SIG-M5 treated with dmso at 0.1 percent for 504 hours (cell line): ENCODE data around the gene NDOR1.
"Not testable (repeated sequence)": the region's sequence is repeated elsewhere in the genome, so short reads cannot be mapped to it uniquely, and the experiment has no call there.

Experiments
- DNase-seq: peaks from one replicate; lab custom pipeline; 2025; ENCODE audit not compliant: unreplicated experiment; lab: John Stamatoyannopoulos, UW

NDOR1 gene

DNA sequence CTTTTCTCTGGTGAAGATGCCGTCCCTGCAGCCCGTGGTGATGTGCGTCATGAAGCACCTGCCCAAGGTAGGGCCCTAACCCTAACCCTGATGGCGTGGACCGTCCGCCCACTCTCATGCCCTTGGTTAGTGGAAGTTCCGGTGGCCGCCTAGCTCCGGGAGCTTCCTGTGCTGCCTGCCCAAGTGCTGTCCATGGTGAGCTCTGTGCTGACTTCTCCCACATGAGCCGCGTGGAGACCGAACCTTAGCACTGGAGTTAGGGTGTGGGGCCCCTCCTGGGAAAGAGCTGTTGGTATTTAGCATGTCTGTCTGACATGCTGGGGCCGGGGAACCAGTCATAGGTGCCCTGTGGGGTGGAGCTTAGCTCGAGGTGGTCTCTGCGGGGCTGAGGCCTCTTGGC is 50.9 kb downstream of the NDOR1 start:
- no peak for DNase-seq

DNA sequence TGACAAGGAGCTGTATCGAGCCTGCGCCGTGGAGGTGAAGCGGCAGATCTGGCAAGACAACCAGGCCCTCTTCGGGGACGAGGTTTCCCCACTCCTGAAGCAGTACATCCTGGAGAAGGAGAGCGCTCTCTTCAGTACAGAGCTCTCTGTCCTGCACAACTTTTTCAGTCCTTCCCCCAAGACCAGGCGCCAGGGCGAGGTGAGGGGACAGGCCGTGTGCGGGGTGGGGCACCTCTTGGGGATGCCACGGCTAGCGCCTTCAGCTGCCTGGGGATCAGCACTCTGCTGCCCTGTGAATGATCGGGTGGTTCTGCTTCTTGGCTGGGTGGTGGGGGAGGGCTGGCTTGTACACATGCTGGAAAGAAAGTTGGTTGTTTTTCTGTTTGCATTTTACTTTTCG is 51.4 kb downstream of the NDOR1 start:
- no peak for DNase-seq

DNA sequence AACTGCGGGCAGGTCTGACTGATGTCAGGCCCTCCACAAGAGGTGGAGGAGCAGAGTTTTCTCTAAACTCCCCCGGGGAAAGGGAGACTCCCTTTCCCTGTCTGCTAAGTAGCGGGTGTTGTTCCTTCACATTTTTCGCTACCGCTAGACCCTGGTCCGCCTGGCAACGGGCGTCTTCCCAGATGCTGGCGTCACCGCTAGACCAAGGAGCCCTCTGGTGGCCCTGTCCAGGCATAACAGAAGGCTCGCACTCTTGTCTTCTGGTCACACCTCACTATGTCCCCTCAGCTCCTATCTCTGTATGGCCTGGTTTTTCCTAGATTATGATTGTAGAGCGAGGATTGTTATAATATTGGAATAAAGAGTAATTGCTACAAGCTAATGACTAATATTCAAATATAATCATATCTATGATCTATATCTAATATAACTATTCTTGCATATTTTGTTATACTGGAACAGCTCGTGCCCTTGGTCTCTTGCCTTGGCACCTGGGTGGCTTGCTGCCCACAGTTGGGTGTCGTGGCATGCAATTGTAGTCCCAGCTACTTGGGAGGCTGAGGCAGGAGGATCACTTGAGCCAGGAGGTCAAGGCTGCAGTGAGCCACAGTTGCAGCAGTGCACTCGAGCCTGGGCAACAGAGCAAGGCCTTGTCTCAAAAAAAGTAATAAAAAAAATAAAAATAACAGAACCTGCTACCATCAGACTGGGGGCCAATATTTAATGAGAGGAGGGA is 56.8 kb downstream of the NDOR1 start:
- not testable (repeated sequence) for DNase-seq

- no peak for DNase-seq
Observed at GRCh38 chr9:137262909-137263285, 57.4 kb downstream of the NDOR1 start.

DNA sequence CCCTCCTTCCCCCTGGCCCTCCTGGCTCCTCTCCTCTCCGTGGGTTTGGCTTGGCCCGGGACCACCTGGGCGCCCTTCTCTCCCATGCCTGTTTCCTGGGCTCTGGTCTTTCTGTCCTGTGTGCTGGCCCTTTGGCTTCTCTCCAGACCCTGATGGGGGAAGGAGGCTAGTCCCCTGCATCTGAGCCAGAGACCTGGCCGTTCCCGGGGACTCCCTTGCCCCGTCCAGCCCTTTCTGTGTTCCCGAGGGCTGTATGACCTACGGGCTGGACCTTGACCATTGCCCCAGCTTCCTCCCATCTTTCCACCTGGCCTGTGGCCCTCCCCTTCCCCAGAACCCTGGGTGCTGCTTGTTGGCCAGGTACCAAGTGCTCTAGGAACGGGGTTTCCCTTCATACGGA is 58.0 kb downstream of the NDOR1 start:
- no peak for DNase-seq

GRCh38 chr9:137264067-137264466 is 58.6 kb downstream of the NDOR1 start:
- DNase-seq: no peak

DNA sequence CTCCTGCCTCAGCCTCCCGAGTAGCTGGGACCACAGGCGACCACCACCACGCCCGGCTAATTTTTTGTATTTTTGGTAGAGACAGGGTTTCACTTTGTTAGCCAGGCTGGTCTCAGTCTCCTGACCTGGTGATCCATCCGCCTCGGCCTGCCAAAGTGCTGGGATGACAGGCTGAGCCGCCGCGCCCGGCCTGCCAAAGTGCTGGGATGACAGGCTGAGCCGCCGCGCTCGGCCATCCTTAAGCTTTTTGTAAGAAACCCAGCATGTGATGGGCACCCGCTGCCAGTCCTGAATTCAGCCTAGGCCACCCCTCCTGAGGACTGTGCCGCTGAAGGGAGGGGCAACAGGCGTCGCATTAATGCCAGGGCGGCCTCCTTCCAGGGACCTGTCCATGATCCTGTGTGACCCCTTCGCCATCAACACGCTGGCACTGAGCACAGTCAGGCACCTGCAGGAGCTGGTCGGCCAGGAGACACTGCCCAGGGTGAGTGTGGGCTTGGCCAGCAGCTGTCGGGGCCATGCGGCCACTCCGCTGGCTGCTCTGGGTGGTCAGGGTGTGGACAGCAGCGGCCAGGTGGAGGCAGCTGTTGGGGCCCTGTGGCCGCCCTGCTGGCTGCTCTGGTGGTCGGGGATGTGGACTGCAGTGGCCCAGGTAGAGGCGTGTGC is 60.1 kb downstream of the NDOR1 start:
- DNase-seq: no peak

GRCh38 chr9:137266162-137266527 is 60.6 kb downstream of the NDOR1 start:
- DNase-seq: no peak
